SKM-1 treated with dmso at 0.1 percent for 144 hours (cell line): Measurements from ENCODE around the gene CYB5R3.

Experiments used
- DNase-seq: peaks from one replicate; lab custom pipeline; 2025; ENCODE audit not compliant: unreplicated experiment; lab: John Stamatoyannopoulos, UW

CYB5R3 gene

DNA sequence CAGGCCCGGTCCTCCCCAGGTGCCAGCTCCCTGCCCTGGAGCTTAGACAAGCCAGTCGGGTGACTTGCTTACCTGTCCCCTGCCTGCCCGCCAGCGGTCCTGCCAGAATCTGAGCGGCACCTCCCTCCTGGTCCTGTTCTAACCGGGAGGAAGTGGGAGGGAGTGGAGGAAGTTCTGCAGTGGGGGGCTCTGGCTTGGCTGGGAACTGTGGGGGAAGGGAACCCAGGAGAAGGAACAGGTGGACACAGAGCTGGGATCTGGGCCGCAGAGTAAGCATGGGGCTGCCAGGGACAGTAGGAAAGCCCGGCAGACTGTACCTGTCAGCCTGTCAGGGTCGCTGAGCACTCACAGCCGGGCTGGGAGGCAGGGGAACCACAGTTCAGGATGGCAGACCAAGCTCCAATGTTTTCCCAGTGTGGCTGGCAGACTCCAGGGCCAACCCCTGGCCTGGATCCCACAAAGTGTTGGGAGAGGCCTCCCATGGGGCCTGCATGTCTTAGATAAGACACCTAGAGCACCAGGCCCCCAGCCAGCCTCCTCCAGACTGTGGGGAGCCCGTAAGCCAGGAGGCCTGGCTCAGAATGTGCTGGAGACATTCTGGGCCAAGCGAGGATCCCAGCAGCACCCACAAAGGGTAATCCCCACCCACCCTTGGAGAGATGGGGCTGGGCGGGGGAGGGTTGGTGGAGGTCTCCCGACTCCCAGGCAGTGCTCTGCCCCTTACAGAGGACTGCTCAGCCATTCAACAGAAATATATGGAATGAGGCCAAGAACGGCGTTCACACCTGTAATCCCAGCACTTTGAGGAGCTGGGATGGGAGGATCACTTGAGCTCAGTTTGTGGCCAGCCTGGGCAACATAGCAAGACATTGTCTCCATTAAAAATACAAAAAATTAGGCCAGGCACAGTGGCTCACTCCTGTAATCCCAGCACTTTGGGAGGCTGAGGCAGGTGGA is 2.3 kb downstream of the CYB5R3 start:
- DNase-seq = no peak

DNA sequence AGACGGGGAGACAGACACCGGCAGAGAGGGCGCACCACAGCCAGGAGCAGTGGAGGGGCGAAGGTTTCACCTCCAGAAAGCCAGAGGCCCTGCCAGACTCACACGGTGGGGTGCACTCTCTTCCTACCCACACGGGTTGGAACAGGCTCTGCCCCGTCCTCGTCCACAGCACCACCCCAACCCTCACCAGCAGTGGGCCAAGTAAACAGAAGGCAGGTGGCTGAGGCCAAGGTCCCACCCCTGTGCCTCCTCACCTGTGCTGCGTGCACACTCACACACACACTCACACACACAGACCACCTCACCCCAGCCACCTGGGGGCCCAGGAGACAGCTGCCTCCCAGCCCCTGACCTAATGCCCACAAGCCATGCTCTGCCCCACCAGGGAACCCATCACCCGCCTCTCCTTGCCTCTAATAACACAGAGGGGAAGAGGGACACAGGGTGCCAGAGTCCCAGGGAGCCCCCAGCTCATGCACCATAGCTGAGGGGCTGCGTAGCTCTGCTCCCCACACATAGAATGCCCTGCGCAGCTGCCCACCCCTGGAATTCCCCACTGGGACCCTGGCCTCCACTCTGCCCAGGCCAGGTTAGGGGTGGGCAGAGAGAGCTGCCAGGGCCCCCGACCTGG is 3.1 kb downstream of the CYB5R3 start:
- DNase-seq = no peak

DNA sequence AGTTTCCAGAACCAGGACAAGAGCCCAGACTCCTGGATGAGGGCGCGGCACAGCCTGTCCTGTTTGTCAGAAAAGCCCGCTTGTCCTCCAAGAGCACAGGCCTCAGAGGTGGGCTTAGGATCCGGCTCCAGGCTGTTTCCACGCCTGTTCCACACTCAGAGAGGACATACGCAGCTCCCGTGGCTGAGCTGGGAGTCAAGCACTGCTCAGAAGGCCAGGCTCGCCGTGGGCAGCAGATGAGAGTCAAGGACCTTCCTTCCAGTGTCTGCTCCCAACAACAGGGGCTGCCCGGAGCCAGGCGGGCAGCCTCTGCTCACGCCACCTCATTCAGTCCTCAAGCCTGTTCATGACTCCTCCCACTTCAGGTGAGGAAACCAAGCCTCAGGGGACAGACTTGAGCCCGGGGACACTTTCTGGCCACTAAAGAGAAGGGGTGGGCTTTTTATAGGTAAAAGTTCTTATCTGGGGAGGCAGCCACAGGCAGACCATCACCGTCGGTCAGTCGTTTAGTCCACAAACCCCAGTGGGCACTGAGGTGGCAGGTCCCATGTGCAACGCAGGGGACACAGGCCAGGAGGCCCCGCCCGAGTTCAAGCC is 3.8 kb downstream of the CYB5R3 start:
- no peak for DNase-seq

DNA sequence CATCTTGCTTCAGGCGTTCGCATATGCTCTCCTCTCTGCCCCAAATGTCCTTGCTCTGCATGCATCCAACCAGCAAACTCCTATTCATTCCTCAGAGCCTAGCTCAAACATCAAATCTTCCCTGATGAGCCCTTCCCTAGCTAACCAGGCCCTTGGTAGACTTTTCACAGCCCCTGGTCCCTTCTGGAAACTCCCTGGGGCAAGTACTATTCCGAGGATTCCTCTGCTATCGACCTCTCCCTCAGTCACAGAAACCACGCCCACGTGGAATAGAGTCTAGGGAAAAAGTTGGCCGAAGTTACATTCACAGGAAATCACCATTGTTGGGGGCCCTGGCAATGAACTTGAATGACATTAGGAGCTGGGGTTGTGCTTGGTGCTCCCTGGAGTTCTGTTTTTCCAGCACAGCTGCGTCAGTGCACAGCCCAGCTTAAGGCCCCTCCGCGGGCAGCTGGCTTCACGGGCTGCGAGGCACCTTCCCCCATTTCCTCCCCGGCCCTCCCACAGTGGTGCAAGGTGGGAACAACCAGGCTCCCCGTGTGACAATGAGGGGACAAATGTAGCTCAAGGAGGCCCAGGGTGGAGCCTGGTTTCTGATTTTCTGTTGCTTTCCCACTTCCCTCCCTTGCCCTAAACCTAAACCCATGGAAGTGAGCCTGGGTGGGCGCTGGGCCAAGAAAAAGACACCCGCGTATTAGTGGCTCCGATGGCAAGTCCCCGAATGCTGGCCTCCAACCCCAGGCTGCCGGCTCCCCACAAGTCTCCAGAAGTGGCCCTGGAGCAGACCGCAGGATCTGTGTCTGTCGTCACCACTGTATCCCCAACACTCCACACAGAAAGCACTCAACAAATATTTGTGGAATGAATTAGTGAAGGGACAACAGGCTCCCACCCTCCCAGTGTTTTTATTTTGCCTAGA is 4.5 kb downstream of the CYB5R3 start:
- DNase-seq = no peak

DNA sequence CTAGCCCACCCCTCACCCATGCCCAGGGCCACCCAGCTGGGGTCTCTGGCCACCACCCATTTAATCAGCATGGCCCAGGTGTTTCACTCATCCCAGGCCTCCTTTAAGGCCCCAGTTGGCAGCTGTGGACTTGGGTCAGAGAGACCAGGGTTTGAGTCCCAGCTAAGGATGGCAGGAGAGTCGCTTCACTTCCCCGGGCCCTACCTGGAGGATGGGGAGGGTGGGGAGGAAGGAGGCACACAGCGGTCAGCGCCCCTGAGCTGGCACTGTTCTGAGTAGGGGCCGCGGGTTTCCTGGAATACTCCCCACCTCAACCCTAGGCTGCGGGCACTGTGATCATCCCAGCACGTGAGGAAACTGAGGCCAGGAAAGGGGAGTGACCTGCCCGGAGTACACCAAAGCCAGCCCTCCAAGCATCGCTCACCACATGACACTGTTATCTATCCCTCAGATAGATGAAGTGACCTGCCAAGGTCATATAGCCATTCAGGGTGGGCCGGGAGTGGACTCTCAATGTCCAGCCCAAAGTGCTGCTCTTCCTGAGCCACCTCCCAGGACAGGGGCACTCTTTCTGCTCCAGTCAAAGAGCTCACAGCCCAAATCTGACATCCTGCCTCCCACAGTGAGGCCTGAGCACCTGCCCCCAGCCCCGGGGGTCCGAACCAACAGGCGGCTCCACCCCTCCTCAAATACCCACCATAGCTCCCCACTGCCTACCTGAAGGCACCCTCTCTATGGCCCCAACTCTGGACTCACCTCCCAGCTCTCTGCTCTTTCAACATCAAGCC is 5.4 kb downstream of the CYB5R3 start:
- DNase-seq = no peak

DNA sequence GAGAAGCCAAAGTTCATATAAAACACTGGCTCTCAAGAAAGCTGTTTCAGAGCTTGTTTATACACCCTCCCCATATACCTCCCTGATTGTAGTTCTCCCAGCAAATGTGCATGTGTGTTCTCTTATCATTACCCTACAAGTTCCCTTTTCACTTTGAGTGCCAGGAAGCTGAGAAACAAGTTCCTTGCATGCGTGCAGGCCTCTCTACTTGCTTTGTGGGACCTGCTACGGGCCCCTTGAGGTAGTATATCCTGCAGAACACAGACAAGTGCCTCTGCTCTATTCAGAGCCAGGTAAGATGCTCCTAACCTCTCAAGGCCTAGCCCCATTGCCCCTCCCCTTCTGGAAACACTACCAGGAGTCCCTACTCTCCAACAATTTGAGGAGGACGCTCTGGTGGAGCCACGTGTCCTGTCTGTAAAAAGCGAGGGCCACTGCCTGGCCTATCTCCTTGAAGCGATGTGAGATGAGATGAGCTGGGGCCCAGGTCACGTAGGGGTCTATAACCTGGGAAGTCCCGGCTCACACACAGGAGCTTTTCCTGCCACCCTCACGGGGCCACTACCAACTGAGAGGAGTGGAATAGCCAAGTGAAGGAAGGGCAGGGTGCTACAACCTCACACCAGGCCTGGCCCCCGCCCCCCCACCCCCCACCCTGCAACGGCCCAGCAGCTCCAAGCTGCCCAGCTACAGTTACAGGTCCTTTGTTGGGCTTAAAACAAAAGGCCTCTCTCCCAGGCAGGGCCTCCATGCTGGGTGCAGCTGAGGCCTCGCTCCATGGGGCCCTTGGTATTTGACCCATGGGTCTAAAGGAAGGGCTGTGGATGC is 6.2 kb downstream of the CYB5R3 start:
- peak; percentile 69 for DNase-seq

DNA sequence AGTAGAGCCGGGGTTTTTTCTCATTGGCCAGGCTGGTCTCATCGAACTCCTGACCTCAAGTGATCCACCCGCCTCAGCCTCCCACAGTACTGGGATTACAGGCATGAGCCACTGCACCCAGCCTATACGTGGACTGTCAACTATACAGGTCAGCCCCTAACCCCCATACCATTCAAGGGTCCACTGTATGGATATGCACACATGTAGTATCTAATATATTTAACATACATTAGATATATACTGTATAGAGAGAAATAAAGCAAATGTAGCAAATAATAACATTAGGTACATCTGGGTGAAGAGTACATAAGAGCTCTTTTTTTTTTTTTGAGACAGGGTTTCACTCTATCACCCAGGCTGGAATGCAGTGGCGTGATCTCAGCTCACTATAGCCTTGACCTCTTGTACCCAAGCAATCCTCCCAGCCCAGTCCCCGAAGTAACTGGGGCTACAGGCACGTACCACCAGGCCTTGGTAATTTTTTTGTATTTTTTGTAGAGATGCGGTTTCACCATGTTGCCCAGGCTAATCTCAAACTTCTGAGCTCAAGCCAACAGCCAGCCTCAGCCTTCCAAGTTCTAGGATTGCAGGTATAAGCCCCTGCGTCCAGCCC is 7.3 kb downstream of the CYB5R3 start:
- DNase-seq = no peak

DNA sequence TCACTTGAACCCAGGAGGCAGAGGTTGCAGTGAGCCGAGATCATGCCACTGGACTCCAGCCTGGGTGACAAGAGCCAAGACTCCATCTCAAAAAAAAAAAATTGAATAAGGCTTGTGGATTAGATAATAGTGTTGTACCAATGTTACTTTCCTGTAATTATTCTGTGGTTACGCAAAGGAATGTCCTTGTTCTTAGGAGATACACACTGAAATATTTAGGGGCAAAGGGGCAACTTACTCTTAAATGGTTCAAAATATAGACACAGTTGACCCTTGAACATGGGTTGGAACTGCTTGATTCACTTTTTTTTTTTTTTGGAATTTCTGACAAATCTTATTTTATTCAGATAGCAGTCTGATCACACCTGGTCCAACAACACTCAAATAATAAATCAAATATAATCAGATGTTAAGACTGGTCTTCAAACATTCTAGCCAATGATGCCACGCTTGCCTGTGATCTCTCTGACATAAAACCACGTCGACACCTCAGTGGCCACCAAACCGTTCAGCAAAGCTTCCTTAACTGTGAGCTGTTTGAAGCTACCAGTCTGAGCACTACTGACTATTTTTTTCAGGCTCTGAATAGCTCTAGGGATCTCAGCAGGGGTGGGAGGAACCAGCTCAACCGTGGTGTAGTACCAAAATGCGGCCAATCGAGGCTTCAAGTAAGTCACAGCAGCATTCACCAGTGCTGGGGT is 9.5 kb downstream of the CYB5R3 start:
- DNase-seq = no peak

DNA sequence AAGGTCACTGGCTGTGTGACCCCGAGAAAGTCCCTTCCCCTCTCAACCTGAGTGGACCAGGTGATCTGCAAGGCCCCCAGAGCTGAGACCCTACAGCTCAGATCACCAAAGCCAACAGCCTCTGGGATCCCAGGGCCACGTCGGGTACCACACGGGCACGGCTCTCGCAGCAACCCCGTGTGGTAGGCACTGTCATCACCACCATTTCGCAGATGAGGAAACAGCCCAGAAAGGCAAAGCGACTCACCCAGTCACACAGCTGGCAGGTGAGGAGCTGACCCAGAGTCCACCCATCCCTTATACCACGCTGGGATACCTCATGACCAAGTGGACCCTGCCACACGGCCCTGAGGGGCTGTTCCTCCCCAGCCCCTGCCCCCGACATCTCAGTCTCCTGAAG is 11.6 kb downstream of the CYB5R3 start:
- DNase-seq = no peak

DNA sequence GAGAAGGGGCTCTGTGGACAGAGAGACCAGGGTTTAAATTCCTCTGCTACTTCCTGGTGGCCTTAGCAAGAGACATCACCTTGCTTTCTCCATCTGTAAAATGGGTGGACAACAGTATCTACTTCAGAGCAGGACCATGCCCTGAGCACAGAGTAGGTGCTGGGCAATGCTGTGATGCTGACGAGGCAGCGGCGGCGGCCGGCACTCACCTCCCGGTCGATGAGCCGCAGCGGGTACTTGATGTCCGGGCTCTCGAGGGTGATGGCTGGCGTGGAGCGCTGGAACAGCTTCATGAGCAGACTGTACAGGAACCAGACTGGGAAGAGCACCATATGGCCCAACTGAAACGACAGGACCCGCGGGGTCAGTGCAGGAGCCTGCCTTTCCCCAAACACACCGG is 12.7 kb downstream of the CYB5R3 start:
- no peak for DNase-seq

DNA sequence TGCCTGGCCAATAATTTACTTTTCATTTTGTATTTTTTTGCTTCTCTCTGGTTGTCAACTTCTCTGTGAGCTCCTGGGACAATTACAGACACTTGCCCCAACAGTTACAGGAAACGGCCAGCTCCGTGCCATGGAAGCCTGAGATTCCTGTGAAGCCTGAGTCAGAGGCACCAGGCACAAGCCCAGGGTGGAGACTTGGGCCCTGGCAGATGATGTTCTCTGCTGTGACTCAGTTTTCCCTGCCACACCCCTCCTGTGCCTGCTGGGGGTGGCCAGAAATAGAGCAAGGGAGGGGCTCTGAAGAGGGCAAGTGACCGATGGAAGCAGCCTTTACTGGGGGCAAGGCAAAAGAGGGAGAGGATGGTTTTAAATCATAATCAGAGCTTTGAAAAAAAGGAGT is 13.7 kb downstream of the CYB5R3 start:
- no peak for DNase-seq

DNA sequence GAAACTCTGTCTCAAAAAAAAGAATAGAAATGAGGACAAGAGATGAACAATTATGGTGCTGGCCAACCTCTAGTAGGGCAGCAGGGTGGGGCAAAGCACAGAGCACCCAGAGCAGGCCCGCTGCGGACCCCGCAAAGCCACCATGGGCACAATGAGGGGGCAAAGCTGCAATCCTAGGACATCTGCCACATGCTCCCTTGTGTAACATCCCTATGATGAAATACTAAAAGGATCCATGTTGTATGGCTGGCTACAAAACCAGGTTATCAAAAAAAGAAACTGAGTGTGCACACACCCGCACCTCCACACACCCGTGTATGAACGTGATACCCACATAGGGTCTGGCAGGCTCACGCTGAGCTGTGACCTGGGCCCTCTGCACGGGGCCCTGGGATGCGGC is 16.2 kb downstream of the CYB5R3 start:
- no peak for DNase-seq

DNA sequence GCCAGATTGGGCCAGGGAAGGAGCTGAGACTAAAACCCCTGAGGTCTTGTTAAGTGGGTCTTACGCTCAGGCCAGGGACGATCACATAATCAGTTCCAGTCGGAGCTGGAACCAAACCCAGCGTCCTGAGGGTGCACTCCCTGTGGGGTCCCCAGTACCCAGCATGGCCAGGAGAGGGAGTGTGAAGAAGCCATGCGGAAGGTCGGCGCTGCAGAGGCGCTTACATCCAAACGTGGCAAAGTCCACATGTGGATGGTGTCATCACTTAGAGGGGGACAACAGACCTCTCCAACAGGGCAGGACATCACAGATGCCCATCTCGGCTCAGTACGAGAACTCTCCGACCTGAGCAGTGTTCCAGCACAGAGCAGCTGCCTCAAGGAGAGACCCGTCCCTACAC is 17.1 kb downstream of the CYB5R3 start:
- DNase-seq = no peak

DNA sequence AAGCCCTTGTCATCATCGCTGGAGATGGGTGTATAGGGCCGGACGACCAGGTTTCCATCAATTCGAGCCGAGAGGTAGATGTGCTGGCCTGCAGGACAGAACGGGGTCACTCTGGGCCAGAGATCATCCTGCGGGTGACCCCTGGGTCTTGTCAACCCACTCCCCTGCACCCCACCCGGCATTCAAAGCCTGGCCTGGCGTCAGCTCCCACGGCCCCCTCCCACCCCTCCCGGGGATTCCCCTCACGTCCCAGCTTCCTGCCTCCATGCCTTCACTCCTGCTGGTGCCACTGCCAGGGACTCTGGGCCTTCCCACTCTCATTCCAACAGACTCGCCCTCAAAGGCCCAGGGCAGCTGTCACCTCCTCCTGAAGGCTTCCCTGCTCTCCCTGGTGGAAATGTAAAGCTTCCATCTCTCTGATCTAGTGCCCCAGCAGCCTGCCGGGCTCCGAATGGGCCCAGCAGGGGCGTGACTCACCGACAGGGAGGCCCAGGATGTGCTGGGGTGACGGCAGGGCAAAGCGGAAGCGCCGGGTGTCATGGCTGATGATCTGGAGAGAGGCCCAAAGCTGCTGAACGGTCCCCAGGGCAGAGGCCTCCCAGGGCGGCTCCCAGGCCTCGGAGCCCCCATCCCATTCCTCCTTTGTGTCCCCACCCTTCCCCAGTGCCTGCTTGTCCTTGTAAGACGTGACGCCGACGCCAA is 18.1 kb downstream of the CYB5R3 start:
- no peak for DNase-seq

DNA sequence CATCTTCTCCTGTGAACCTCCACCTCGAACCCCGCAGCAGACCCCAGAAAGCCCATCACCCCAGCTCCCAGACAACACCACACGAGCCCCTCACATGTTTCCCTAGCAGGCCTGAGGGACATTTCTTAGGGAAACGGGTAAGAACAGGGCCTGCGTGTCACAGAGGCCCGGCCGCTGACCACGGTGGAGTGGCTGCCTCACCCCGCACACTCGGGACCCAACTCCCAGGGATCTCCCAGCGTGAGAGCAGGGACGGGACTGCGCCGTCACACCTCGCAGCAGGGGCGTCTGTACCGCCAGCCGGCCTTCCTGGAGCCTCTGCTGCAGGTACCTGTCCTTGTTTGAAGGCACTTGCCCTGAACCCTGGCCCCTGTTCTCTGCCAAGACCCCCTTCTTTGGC is 19.0 kb downstream of the CYB5R3 start:
- DNase-seq = no peak

DNA sequence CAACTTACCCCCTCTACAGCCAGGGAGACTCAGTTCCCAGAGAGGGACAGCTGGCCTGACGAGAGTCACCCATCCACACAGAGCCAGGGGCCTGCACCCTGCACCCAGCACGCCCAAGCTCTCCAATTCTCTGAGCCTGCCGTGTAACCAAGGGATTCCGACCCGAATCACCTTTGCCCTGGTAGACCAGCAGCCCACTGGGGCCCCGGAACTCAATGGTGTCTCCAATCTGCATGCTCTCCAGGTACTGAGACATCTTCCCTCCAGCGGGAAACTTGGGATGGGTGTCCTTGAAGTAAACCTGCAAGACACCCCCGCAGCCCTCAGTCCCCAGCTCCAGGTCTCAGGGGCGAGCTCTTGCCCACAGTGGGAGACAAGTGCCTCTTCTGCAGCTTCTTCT is 21.2 kb downstream of the CYB5R3 start:
- no peak for DNase-seq

DNA sequence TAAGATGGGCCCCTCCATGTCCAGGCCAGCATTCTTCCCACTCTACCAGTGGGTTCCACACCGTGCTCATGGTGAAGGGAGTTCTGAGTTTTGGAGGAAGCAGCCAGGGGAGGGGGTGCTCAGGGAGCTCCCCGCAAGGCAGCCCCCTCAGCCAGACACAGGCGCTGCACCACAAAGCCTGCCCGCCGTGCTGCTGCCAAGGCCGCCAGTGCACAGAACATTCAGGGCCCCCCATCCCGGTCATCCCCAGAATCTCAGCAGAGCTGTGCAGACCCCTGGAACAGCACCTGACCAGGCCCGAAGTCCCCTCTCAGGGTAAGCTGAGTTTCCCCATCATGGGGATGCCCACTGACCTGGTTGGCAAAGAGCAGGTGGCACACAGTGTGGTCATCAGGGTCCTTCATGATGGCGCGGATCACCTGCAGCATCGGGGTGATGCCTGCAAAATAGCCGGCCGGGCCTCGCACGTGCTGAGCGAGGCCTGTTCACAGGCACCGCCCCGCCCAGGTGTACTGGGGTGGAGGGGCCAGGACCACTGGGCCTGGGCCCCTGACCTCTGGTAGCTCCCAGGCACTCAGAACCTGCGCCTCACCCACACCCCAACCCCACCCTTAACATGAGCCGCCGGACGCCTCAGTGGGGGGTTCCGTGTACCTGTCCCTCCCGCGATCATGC is 22.1 kb downstream of the CYB5R3 start:
- DNase-seq = no peak
